ENCODE measurements around the gene RNASE8.

The RNASE8 gene

DNA sequence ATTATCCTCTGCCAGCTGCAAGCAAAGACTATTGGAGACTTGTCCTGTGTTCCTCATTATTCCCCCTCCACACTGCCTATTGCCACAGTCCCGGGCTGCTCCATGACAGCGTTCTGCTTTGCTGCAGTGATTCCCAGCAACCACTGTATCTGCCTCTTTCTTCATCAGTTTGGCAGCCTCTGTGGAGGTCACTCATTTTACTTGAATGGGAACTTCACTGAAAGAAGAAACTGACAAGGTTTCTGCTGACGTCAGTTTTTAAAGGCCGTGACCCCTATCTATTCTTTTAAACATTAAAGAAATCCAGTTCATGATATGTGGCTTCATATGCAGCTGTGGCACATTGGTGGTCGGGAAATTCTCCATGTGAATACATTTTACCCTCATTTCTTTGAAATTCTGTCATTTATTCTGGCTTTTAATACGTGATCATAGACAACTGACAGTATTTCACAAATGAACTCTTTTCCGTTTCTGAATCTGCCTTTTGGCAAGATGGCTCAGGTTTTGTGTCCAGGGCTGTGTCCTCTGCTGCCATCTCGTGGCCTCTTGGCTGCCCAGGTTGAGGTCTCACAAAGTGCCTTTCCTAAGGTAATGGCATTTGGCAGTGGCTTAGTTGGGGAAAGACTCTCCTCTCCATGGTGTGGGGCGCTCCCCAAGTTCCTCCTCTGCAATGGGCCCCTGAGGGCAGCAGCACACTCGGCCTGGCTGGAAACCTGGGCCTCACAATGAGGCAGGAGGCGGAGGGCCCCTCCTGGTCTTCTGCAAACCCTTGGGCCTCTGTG is 49.1 kb downstream of the RNASE8 start:
- peak; percentile 93 for DNase-seq (ENCODE audit: low spot score)

DNA sequence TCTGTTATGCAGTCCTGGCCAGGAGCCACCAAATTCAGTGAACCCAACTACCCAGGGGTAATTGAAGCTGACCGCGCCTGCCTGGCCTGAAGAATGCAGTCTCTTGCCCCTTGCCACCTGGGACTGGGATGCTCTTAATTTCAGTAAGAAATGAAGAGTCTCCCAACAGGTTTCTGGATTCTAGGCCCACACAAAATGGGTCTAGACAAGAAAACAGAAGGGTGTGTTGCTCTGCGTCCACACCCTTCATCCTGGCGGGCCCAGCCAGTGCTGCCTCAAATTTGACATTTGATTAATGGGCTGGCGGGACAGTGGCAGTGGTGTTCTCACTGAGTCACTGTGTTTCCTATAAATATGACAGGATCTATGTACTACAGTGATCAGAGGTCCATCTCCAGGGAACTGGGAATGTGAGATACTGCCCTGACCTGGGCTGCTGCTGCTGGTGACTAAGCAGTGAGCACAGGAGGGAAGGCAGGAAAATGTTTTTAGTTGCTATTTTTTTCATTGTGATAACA is 49.7 kb downstream of the RNASE8 start:
- DNase-seq (ENCODE audit: low spot score) = no peak
